ENCODE measurements around the gene PPP1R18.

PPP1R18 gene

DNA sequence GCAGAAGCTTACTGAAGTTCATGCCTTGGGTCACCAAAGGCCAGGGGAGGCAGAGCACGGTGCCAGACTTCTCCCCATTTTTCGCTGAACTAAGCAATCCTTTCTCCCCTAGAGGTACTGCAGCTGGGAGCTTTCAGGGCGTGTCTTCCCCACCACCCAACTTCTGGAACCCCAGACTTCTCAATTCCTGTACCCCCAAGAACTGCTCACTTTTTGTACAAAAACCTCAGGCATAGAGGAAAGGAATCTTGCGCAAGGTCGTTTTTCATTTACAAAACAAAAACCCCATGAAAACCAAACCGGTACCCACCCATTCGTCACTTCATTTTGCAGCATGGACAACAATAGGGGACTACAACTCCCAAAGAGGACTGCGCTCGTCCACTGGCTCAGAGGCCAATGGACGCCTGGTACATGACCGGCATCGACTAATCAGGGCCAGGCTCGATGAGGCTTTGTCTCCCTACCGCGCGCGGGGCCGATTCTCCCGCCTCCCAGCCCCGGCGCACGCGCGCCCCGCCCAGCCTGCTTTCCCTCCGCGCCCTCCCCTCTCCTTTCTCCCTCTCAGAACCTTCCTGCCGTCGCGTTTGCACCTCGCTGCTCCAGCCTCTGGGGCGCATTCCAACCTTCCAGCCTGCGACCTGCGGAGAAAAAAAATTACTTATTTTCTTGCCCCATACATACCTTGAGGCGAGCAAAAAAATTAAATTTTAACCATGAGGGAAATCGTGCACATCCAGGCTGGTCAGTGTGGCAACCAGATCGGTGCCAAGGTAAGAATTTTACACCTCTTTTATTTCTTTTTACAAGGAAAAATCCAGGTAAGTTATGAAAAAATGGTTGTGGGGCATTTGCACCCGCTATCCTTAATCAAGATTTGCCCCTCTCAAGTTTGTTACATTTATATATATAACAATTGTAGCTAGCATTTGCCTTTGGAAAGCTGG is 33.6 kb upstream of the PPP1R18 start, which contains the start of gene TUBB:
Gene TUBB, plus strand, starts transcription at position 562 of the 947 bp plus-strand sequence. Its CDS starts 155 bp downstream, at position 717.
- TF ChIP-seq, protein P1, sequence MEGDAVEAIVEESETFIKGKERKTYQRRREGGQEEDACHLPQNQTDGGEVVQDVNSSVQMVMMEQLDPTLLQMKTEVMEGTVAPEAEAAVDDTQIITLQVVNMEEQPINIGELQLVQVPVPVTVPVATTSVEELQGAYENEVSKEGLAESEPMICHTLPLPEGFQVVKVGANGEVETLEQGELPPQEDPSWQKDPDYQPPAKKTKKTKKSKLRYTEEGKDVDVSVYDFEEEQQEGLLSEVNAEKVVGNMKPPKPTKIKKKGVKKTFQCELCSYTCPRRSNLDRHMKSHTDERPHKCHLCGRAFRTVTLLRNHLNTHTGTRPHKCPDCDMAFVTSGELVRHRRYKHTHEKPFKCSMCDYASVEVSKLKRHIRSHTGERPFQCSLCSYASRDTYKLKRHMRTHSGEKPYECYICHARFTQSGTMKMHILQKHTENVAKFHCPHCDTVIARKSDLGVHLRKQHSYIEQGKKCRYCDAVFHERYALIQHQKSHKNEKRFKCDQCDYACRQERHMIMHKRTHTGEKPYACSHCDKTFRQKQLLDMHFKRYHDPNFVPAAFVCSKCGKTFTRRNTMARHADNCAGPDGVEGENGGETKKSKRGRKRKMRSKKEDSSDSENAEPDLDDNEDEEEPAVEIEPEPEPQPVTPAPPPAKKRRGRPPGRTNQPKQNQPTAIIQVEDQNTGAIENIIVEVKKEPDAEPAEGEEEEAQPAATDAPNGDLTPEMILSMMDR (IDR thresholded peaks at IDR 0.05), result no peak

DNA sequence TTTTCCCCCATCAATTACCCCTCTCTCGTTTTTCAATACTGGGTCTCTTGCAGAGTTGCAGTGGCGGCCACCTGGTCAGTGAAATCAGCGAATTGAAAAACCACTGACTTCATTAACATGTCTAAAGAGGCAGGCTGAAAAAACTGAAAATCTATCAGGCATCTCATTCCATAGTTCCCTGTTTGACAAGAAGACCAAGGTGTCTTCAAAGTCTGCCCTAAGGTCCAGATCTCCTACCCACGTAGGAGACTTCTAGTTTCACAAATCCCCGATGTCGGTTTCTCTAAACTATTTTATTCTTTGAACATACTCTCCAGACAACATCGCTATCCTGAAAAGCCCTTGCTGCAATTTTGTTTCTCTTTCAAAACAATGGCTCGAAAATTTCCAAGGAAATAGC is 32.9 kb upstream of the PPP1R18 start:
- TF ChIP-seq, protein P1 (IDR thresholded peaks at IDR 0.05), result no peak

DNA sequence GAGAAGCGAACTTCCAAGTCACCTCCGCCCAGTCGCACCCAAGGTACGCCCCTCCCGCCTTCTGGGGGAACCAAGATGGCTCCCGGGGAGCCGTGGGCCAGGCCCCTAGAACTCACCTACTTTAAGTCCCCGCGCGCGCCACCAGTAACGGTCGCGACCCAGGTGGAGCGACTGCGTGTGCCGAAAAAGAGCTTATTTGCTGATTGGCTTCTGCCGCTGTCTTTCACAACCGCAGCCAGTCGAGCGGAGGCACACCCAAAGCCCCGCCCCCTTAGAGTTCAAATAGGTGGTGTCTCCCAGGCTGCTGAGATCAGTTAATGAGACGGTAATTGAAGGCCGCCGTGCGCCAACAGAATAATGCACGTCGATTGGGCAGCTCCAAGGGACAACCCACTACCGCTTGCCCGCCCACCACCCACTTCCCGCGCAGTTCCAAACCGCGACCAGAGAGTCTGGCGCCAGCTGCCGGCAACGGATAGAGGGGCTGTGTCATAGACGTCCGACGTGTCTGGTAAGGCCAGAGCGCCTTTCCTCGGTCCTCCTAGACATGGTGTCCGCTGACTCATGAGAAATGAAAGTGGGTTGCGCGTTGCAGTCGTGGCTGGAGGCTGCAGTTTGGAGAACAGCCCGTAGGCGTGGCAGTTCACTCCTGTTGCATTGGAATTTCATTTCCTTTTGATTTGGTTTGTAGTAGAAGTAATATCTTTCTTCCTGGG is 30.8 kb upstream of the PPP1R18 start, which contains the start of gene MDC1:
Gene MDC1, minus strand, starts transcription at position 153 of the 716 bp plus-strand sequence. CDS start 2,106 bp downstream, outside the sequence.
- TF ChIP-seq, protein P1 (IDR thresholded peaks at IDR 0.05), result no peak

DNA sequence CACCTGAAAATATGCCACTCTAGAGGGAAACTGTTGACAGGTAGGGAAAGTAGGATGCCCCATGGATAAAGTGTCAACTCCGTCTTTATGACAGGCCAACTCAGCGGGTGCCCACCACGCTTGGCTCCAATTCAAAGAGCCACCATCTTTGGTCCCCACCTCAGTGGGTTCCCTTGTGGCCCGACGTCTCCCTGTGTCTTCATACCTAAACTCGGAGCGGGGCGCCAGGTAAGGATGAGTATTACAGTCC is 30.4 kb upstream of the PPP1R18 start:
- TF ChIP-seq, protein P1 (IDR thresholded peaks at IDR 0.05), result no peak

DNA sequence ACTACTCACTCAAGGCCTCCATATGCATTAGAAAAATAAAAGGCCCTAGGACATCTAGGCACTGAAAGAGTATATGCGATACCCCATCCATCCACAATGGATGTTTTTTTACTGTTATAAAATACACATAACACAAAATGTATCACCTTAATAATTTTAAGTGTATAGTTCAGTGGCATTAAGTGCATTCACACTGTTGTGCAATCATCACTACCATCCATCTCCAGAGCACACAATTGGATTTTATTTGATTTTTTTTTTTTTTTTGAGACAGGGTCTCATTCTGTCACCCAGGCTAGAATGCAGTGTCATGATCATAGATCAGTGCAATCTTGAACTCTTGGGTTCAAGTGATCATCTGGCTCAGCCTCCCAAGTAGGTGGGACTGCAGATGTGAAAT is 27.8 kb upstream of the PPP1R18 start:
- TF ChIP-seq, protein P1 (IDR thresholded peaks at IDR 0.05), result no peak

DNA sequence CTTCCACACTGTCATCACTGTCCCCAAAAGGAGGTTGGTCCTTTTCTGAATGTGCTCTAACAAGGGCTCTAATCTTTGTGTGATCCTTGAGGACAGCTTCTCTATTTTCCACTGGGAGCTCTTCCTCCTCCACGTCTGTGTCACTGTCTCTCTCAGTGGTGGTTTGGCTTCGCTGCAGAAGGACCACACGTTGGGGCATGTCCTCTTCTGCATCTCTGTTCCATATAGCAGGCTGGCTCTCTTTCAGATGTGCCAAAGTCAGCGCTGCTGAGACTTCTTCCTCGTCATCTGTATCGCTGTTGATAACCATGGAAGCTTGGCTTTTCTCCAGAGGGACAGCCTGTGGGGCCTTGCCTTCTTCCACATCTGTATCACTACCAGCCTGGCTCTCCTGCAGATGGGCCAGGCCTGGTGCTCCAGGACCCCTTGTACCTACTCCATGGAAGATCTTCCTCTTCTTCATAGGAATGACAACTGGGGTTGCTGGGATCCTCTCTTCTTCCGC is 26.0 kb upstream of the PPP1R18 start:
- TF ChIP-seq, protein P1 (IDR thresholded peaks at IDR 0.05), result no peak

DNA sequence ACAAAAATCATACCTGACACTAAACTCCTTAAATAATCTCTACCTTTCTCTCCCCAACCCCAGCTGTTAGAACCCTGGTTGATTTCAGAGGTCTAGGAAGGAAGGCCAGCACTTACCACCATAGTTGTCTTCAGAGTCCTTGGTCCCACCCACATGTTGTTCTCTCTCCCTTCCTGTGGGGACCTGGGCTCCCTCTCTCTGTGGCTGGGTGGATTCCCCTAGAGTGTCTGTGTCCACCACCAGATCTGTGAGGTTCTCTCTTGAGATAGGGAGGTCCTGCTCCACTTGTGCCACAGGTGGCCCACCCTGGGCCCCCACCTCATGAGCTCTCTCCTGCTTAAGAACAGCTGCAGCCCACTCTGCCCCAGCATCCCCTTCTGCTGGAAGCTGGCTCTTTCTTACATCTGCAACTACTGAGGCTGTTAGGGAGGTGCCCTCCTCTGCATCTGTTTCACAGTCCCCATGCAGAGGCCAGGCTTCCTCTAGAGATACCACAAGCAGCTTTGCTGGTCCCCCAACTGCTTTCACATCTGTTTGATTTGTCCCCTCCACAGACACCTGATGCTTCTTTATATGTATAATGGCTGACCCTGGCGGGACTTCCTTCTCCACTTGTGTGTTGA is 25.4 kb upstream of the PPP1R18 start:
- TF ChIP-seq, protein P1 (IDR thresholded peaks at IDR 0.05), result no peak
